Cardiac fibroblast (primary cell): ENCODE results near the gene KIRREL1.

Experiments used
- DNase-seq, 2 donors: peaks; one replicate each; pipeline versions ENCODE4 v3.0.0 to v3.0.0-alpha.2; 2010; ENCODE audit warnings: low read depth in 2 of 2
- H3K4me3 ChIP-seq, 2 donors: replicated peaks in 1 of 2; 1 replicate in 1 of 2; 2 replicates in 1 of 2; pipeline ENCODE4 v1.5.1; 2011; ENCODE audit warnings: low read depth in 2 of 2, low read length in 2 of 2, mild to moderate bottlenecking in 2 of 2, moderate library complexity in 1 of 2
- CTCF ChIP-seq: IDR thresholded peaks from one replicate; pipeline ENCODE4 v1.5.1; 2011; ENCODE audit warnings: low read depth, mild to moderate bottlenecking, low read length, inconsistent platforms

KIRREL1 gene

GRCh38 chr1:158115126-158115525, 121.7 kb downstream of the KIRREL1 start:
- no peak for TF ChIP-seq CTCF
- no peak overlapping the region for H3K4me3 ChIP-seq
- DNase-seq, result no peak

- H3K4me3 ChIP-seq, result no peak overlapping the region
- no peak for TF ChIP-seq CTCF
- no peak for DNase-seq
These were observed 123.1 kb downstream of the KIRREL1 start for GRCh38 chr1:158116311-158117167.

GRCh38 chr1:158117854-158118704, 124.6 kb downstream of the KIRREL1 start:
- peak; percentile 66 for TF ChIP-seq CTCF
- H3K4me3 ChIP-seq, result no peak overlapping the region
- peak; percentile 45 to 71 for DNase-seq

- no peak overlapping the region for H3K4me3 ChIP-seq
- DNase-seq, result no peak
- TF ChIP-seq CTCF, result no peak
These were observed 125.4 kb downstream of the KIRREL1 start for GRCh38 chr1:158118713-158119402.

GRCh38 chr1:158119976-158120653, 126.7 kb downstream of the KIRREL1 start:
- no peak for DNase-seq
- H3K4me3 ChIP-seq, result no peak overlapping the region
- no peak for TF ChIP-seq CTCF

GRCh38 chr1:158121604-158122254, 128.3 kb downstream of the KIRREL1 start:
- H3K4me3 ChIP-seq, result no peak overlapping the region
- peak; percentile 59 for DNase-seq
- TF ChIP-seq CTCF, result peak; percentile 67
